Calu3 (cell line): ENCODE data around the gene EN2. TPM values are rescaled to one million over a fixed set of nuclear protein-coding genes. Genes with fewer than 3 reads are reported as not detected.

Source experiments
- BruUV-seq: library from RNA; stranded (reverse); fragments of 400-500 nt; replicated peaks from 2 replicates; lab custom pipeline; 2021; lab: Mats Ljungman, UMichigan
- CTCF ChIA-PET: fragments of 300-600 bp; sonication (Branson Sonifier 250); formaldehyde crosslinking; loops from one replicate; lab custom pipeline; 2022; ENCODE audit warnings: antibody characterized with exemption; lab: Charles Lee
- DNase-seq: peaks from one replicate; pipeline ENCODE4 v3.0.0; 2022
- H3K27ac Mint-ChIP-seq: one replicate; pipeline ENCODE4 v1.8.0; 2022; ENCODE audit warnings: mixed read lengths; ENCODE audit not compliant: unreplicated experiment
- H3K27me3 Mint-ChIP-seq: one replicate; pipeline ENCODE4 v1.8.0; 2022; ENCODE audit warnings: mixed read lengths; ENCODE audit not compliant: unreplicated experiment
- H3K36me3 Mint-ChIP-seq: one replicate; pipeline ENCODE4 v1.8.0; 2022; ENCODE audit warnings: mild to moderate bottlenecking, moderate library complexity, mixed read lengths; ENCODE audit not compliant: insufficient read depth, unreplicated experiment
- H3K4me1 Mint-ChIP-seq: one replicate; pipeline ENCODE4 v1.8.0; 2022; ENCODE audit warnings: mild to moderate bottlenecking, low read depth, mixed read lengths; ENCODE audit not compliant: unreplicated experiment
- H3K4me3 Mint-ChIP-seq: one replicate; pipeline ENCODE4 v1.8.0; 2022; ENCODE audit warnings: mild to moderate bottlenecking, low read depth, moderate library complexity, mixed read lengths; ENCODE audit not compliant: unreplicated experiment
- H3K9me3 Mint-ChIP-seq: one replicate; pipeline ENCODE4 v1.8.0; 2022; ENCODE audit warnings: low read depth, mixed read lengths; ENCODE audit not compliant: unreplicated experiment
- intact Hi-C: fragments of 100-400 bp; cut with micrococcal nuclease; formaldehyde crosslinking; loops from one replicate; pipeline ENCODE4 v1.10.0; 2022; ENCODE audit not compliant: unreplicated experiment
- total RNA-seq: library from RNA; stranded (reverse); gene quantifications from 2 replicates; pipeline ENCODE4 v1.2.3, GENCODE V29; 2022
- TF ChIP-seq, protein P1 (sequence below): fragments of 200-600 bp; IDR thresholded peaks from one replicate; pipeline ENCODE4 v1.8.0; 2022; ENCODE audit warnings: antibody characterized with exemption; ENCODE audit not compliant: unreplicated experiment

Gene EN2
- total RNA-seq, 1 experiment from 2014 or later: 3.2 TPM

DNA sequence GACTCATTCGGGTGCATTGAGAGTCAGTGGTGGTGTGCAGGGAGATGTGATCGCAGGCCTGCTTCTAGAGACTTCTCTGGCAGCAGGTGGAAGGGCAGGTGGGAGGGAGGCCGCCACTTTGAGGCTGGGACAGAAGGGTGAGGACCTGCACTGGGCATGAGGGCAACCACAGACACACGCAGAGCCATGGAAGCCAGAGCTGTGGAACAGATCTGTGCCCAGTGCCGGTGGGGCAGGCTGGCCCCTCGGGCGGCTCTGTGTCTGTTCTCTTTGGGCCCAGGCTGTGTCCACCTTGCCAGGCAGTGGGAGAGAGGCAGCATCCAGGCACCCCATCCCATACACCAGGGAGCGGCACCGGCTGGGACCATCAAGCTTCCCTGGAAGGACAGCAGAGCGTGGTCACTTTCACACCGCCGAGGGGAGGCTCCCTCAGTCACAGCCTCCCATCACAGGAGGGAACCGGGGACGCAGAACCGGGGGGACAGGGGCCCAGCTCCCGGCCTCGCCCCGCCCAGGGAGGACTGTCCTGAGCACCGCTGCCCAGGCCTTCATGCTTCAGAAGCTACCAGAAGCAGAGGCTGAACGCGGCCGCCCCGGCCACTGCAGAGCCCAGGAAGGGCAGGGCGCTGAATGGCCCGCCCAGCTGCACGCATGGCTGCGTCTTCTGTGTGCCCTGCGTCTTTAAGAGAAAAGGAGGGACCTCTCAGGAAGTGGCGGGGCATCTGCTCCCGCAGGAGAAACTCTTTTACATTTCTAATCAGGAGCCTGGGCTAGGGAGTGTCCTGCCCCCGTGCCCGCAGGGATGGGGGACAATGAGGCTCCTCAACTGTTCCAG is 32.1 kb downstream of the EN2 start:
- BruUV-seq: no TSS peak
- no peak for DNase-seq
- TF ChIP-seq, protein P1, sequence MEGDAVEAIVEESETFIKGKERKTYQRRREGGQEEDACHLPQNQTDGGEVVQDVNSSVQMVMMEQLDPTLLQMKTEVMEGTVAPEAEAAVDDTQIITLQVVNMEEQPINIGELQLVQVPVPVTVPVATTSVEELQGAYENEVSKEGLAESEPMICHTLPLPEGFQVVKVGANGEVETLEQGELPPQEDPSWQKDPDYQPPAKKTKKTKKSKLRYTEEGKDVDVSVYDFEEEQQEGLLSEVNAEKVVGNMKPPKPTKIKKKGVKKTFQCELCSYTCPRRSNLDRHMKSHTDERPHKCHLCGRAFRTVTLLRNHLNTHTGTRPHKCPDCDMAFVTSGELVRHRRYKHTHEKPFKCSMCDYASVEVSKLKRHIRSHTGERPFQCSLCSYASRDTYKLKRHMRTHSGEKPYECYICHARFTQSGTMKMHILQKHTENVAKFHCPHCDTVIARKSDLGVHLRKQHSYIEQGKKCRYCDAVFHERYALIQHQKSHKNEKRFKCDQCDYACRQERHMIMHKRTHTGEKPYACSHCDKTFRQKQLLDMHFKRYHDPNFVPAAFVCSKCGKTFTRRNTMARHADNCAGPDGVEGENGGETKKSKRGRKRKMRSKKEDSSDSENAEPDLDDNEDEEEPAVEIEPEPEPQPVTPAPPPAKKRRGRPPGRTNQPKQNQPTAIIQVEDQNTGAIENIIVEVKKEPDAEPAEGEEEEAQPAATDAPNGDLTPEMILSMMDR: no peak
- peaks cover 88% of the 10 kb centered on the region for H3K27me3 Mint-ChIP-seq
- no peak overlapping the region for H3K27ac Mint-ChIP-seq
- no peaks in the 10 kb centered on the region for H3K9me3 Mint-ChIP-seq
- CTCF ChIA-PET: no interaction called here
- no peaks in the 10 kb centered on the region for H3K36me3 Mint-ChIP-seq
- no peaks in the 10 kb centered on the region for H3K4me1 Mint-ChIP-seq
- intact Hi-C loops: no loop called here
- H3K4me3 Mint-ChIP-seq: no peak overlapping the region

- DNase-seq: no peak
- TF ChIP-seq, protein P1: no peak
- Mint-ChIP-seq H3K27me3 (peaks cover 79% of the 10 kb centered on the region), H3K27ac (no peak overlapping the region), H3K36me3 (no peaks in the 10 kb centered on the region), H3K9me3 (no peaks in the 10 kb centered on the region), H3K4me3 (no peak overlapping the region), H3K4me1 (no peaks in the 10 kb centered on the region)
- intact Hi-C loops: no loop called here
- CTCF ChIA-PET: interaction anchor here (0.6 kb wide), 2 partner anchors 46 to 117 kb away, joined by 3 to 9 read pairs; no protein-coding TSS in a partner anchor
- BruUV-seq: no TSS peak
Measured at GRCh38 chr7:155490697-155491628, 33.0 kb downstream of the EN2 start.

GRCh38 chr7:155491812-155492211 is 33.9 kb downstream of the EN2 start:
- CTCF ChIA-PET: no interaction called here
- peaks cover 74% of the 10 kb centered on the region for H3K27me3 Mint-ChIP-seq
- no TSS peak for BruUV-seq
- no peak overlapping the region for H3K27ac Mint-ChIP-seq
- no peak for DNase-seq
- H3K36me3 Mint-ChIP-seq: no peaks in the 10 kb centered on the region
- intact Hi-C loops: no loop called here
- H3K9me3 Mint-ChIP-seq: no peaks in the 10 kb centered on the region
- H3K4me3 Mint-ChIP-seq: no peak overlapping the region
- TF ChIP-seq, protein P1: no peak
- H3K4me1 Mint-ChIP-seq: no peaks in the 10 kb centered on the region

DNA sequence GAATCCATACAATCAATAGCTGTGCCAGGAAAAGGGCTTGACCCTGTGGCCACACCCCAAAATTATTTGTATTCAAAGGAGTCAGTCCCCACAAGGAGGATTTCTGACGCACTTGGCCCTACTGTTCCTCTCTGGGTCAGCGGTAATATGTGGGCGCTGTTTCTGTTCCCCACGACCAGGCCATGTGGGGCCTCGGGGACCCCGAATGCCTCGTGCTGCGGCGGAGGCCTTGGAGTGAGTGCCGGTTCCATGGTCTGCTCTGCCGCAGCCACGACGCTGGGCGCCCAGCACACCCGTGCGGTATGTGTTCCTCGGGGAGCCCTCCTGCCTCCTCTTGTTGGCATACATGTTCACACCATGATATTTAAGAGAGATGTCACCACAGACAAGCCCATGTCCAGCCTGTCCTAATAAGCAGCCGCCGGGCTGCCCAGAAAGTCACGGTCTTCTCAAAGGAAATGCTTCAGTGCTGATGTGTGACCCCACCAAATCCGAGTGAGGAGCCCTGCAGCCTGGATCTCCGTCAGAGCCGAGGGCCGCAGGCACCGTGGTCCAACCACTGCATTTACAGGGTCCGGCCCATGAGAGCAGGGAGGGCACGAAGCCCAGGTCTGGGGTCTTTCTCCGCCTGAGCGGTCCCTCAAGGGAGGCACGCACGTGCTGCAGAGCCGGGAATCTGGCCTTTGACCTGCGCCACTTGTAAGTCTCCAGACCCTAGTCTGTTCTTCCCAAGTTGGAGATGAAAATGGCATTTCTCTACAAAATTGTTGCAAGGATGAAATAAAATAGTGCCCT is 36.0 kb downstream of the EN2 start:
- Mint-ChIP-seq H3K4me1 (no peaks in the 10 kb centered on the region), H3K9me3 (no peaks in the 10 kb centered on the region), H3K36me3 (no peaks in the 10 kb centered on the region), H3K27me3 (peaks cover 74% of the 10 kb centered on the region), H3K27ac (no peak overlapping the region), H3K4me3 (no peak overlapping the region)
- intact Hi-C loops: no loop called here
- no TSS peak for BruUV-seq
- DNase-seq: no peak
- CTCF ChIA-PET: no interaction called here
- TF ChIP-seq, protein P1: no peak
